HEK293 (cell line): ENCODE measurements around the gene FUCA1.
A peak's percentile ranks its signal among the peaks of the same experiment; 100 is the strongest.

Source experiments
- CTCF ChIP-seq: fragments of 450-650 bp; formaldehyde crosslinking; IDR thresholded peaks from 2 replicates; pipeline ENCODE4 v1.5.1; 2016; ENCODE audit warnings: missing biosample characterization, missing genetic modification characterization
- PBX3 ChIP-seq: sonication (generic); formaldehyde crosslinking; IDR thresholded peaks from 2 replicates; pipeline ENCODE4 v1.8.1; 2022; ENCODE audit warnings: mild to moderate bottlenecking, moderate library complexity, missing genetic modification reagents
- TRIM28 ChIP-seq: IDR thresholded peaks from 2 replicates; pipeline ENCODE4 v1.6.1; 2011; ENCODE audit warnings: low read length, control low read depth, borderline replicate concordance
- ZNF24 ChIP-seq: fragments of 450-650 bp; formaldehyde crosslinking; IDR thresholded peaks from 2 replicates; pipeline ENCODE4 v1.5.1; 2016; ENCODE audit warnings: missing biosample characterization, missing genetic modification characterization

GRCh38 chr1:23838401-23838866 lies 29.7 kb downstream of the FUCA1 start:
- TF ChIP-seq PBX3 (CRISPR knock-in tag): no peak
- no peak for TF ChIP-seq ZNF24 (tag by site-specific recombination)
- no peak for TF ChIP-seq TRIM28
- TF ChIP-seq CTCF: peak; percentile 23; the same call in 1 of the 2 replicates
